ENCODE results near the gene ZNF624. TPM values are rescaled to one million over a fixed set of nuclear protein-coding genes. Genes with fewer than 3 reads are reported as not detected.

The ZNF624 gene
- total and polyA plus RNA-seq, 11 donors, result 0.55 to 5.6 (median 1.7) TPM

- intact Hi-C loops (cut with DNase I), result loop anchor here in 1 of 10 donors (2.0 kb wide), 1 partner anchor 54 kb away; no protein-coding TSS in a partner anchor
- Histone ChIP-seq H3K36me3 (peaks cover 6 to 72% (median 28%) of the 10 kb centered on the region in 9 donors), H3K27ac (no peak overlapping the region), H3K4me1 (no peaks in the 10 kb centered on the region), H3K4me3 (no peak overlapping the region), H3K9me3 (peaks cover 0 to 99% (median 75%) of the 10 kb centered on the region in 12 donors), H3K27me3 (no peaks in the 10 kb centered on the region)
- no peak for DNase-seq
- ATAC-seq, result no peak
- TF ChIP-seq CTCF (IDR thresholded peaks at IDR 0.05) (no peak), POLR2A (IDR thresholded peaks at IDR 0.05) (no peak)
- WGBS, 4 donors, result 94 to 98% (median 97%) methylated on average over 6 of the region's 6 CpGs
Measured at GRCh38 chr17:16623282-16623681, 30.4 kb downstream of the ZNF624 start.

- no peak for ATAC-seq
- H3K4me3 ChIP-seq, result no peak overlapping the region
- WGBS, 4 donors, result 96 to 100% (median 97%) methylated on average over 5 of the region's 5 CpGs
- H3K27me3 ChIP-seq, result no peaks in the 10 kb centered on the region
- TF ChIP-seq POLR2A (IDR thresholded peaks at IDR 0.05), result no peak
- H3K27ac ChIP-seq, result no peak overlapping the region
- intact Hi-C loops (cut with DNase I), result loop anchor here in 1 of 10 donors (2.0 kb wide), 1 partner anchor 54 kb away; no protein-coding TSS in a partner anchor
- peaks cover 6 to 67% (median 22%) of the 10 kb centered on the region in 9 donors for H3K36me3 ChIP-seq
- H3K9me3 ChIP-seq, result peaks cover 0 to 100% (median 79%) of the 10 kb centered on the region in 12 donors
- H3K4me1 ChIP-seq, result no peaks in the 10 kb centered on the region
- no peak for DNase-seq
Measured at GRCh38 chr17:16622540-16623277, 30.9 kb downstream of the ZNF624 start.

- Histone ChIP-seq H3K27ac (no peak overlapping the region), H3K27me3 (no peaks in the 10 kb centered on the region), H3K4me1 (no peaks in the 10 kb centered on the region), H3K36me3 (peaks cover 0 to 16% (median 0%) of the 10 kb centered on the region in 9 donors), H3K9me3 (peaks cover 0 to 86% (median 64%) of the 10 kb centered on the region in 12 donors), H3K4me3 (no peak overlapping the region)
- no peak for TF ChIP-seq POLR2A (IDR thresholded peaks at IDR 0.05)
- WGBS, 4 donors, result 92 to 96% (median 94%) methylated on average over 53 of the region's 53 CpGs
- no peak for DNase-seq
- no peak for ATAC-seq
- intact Hi-C loops (cut with DNase I), result no loop called here
Measured at GRCh38 chr17:16617481-16618060, 36.1 kb downstream of the ZNF624 start.

GRCh38 chr17:16599537-16599936 lies 54.1 kb downstream of the ZNF624 start:
- Histone ChIP-seq H3K27ac (no peak overlapping the region), H3K9me3 (peaks cover 0 to 16% (median 0%) of the 10 kb centered on the region in 12 donors), H3K4me1 (no peaks in the 10 kb centered on the region), H3K4me3 (no peak overlapping the region), H3K36me3 (no peaks in the 10 kb centered on the region), H3K27me3 (no peaks in the 10 kb centered on the region)
- intact Hi-C loops (cut with DNase I), result no loop called here
- no peak for ATAC-seq
- TF ChIP-seq POLR2A (IDR thresholded peaks at IDR 0.05) (no peak), CTCF (IDR thresholded peaks at IDR 0.05) (no peak)
- WGBS, 4 donors, result 67 to 87% (median 73%) methylated on average over 5 of the region's 5 CpGs
- no peak for DNase-seq

All from heart left ventricle (tissue), 16 donors.